BJ (cell line): ENCODE data around the gene TMEM91. TPM values are rescaled to one million over a fixed set of nuclear protein-coding genes. Genes with fewer than 3 reads are reported as not detected.

Experiments used
- CTCF ChIA-PET: fragments of 350-600 bp; formaldehyde crosslinking; extraction: SDS; loops from one replicate; lab custom pipeline; 2021; ENCODE audit warnings: antibody characterized with exemption, inconsistent platforms; lab: Yijun Ruan, JAX
- POLR2A ChIA-PET: fragments of 300-600 bp; sonication (Branson Sonifier 250); formaldehyde crosslinking; extraction: SDS; loops from one replicate; lab custom pipeline; 2021; ENCODE audit warnings: antibody characterized with exemption; lab: Charles Lee
- DNase-seq: peaks from one replicate; pipeline ENCODE4 v3.0.0-alpha.2; 2011; ENCODE audit warnings: low read depth
- H3K27me3 ChIP-seq: 2 replicates; pipeline ENCODE4 v1.6.0; 2011; ENCODE audit warnings: low read length; ENCODE audit not compliant: control insufficient read depth, insufficient read depth
- H3K36me3 ChIP-seq: 2 replicates; pipeline ENCODE4 v1.5.1; 2011; ENCODE audit warnings: low read length; ENCODE audit not compliant: control insufficient read depth, insufficient read depth
- H3K4me3 ChIP-seq: 2 replicates; pipeline ENCODE4 v1.5.1; 2011; ENCODE audit warnings: low read depth, mild to moderate bottlenecking, control low read depth, low read length
- CTCF ChIP-seq: IDR thresholded peaks from 2 replicates; pipeline ENCODE4 v1.5.1; 2011; ENCODE audit warnings: low read depth, mild to moderate bottlenecking, control low read depth, inconsistent platforms, low read length, moderate library complexity; ENCODE audit not compliant: insufficient read depth
- polyA plus RNA-seq: library from polyadenylated mRNA; depleted of rRNA; stranded (reverse); fragments of >200 nt; gene quantifications from 2 replicates; pipeline ENCODE4 v1.2.3, GENCODE V29; 2011

Gene TMEM91
- polyA plus RNA-seq, 1 experiment = 5.1 TPM

GRCh38 chr19:41363753-41364523 is 12.4 kb upstream of the TMEM91 start, which contains the start of gene B9D2:
Gene B9D2, minus strand, starts transcription at chr19:41364149. Its CDS starts 630 bp downstream, at chr19:41363519.
- ChIA-PET CTCF (interaction anchor here (0.5 to 2.7 kb wide), 7 partner anchors 9 to 544 kb away, joined by 3 to 14 read pairs (median 3); partner anchors contain the start of gene TGFB1), POLR2A (interaction anchor here (0.6 to 1.2 kb wide), 6 partner anchors 9 to 898 kb away, joined by 3 to 10 read pairs (median 4); partner anchors contain the start of genes BLVRB and TMEM91)
- Histone ChIP-seq H3K27me3 (no peaks in the 10 kb centered on the region), H3K4me3 (peak within 1 kb of the TSS; percentile 60), H3K36me3 (no peaks in the 10 kb centered on the region)
- peak; percentile 89 for DNase-seq
- TF ChIP-seq CTCF = no peak

- H3K27me3 ChIP-seq = no peaks in the 10 kb centered on the region
- peak overlapping the region; percentile 60 for H3K4me3 ChIP-seq
- DNase-seq = no peak
- no peak for TF ChIP-seq CTCF
- H3K36me3 ChIP-seq = no peaks in the 10 kb centered on the region
- ChIA-PET POLR2A (interaction anchor here (0.6 to 1.2 kb wide), 6 partner anchors 8 to 899 kb away, joined by 3 to 10 read pairs (median 4); partner anchors contain the start of genes BLVRB and TMEM91), CTCF (interaction anchor here (0.7 to 2.7 kb wide), 7 partner anchors 10 to 57 kb away, joined by 3 to 14 read pairs (median 5); partner anchors contain the start of gene TGFB1)
Observed at GRCh38 chr19:41364524-41365391, 11.6 kb upstream of the TMEM91 start.

- Histone ChIP-seq H3K27me3 (no peaks in the 10 kb centered on the region), H3K36me3 (no peaks in the 10 kb centered on the region), H3K4me3 (no peak overlapping the region)
- CTCF ChIA-PET = interaction anchor here (0.8 to 1.5 kb wide), 2 partner anchors 14 to 20 kb away, joined by 3 to 8 read pairs; no protein-coding TSS in a partner anchor
- no peak for TF ChIP-seq CTCF
- no peak for DNase-seq
- POLR2A ChIA-PET = interaction anchor here (0.5 to 0.7 kb wide), 2 partner anchors 14 to 664 kb away, joined by 9 to 13 read pairs; no protein-coding TSS in a partner anchor
Observed at GRCh38 chr19:41366089-41366488, 10.2 kb upstream of the TMEM91 start.

GRCh38 chr19:41367848-41368301 is 8.5 kb upstream of the TMEM91 start:
- Histone ChIP-seq H3K27me3 (no peaks in the 10 kb centered on the region), H3K4me3 (no peak overlapping the region), H3K36me3 (no peaks in the 10 kb centered on the region)
- CTCF ChIA-PET = interaction anchor here (0.7 to 1.3 kb wide), 3 partner anchors 9 to 193 kb away, joined by 3 read pairs; partner anchors contain the start of gene TMEM91
- DNase-seq = peak; percentile 91
- POLR2A ChIA-PET = no interaction called here
- no peak for TF ChIP-seq CTCF
